Fibroblast of mammary gland (primary cell): ENCODE results near the gene BCAM.
"Not testable (repeated sequence)": the region's sequence is repeated elsewhere in the genome, so short reads cannot be mapped to it uniquely, and the experiment has no call there.

ENCODE experiments used
- DNase-seq: peaks from one replicate; pipeline ENCODE4 v3.0.0-alpha.2; 2010; ENCODE audit warnings: low read depth
- H3K4me3 ChIP-seq: 2 replicates; pipeline ENCODE4 v1.5.1; 2011; ENCODE audit warnings: low read depth, mild to moderate bottlenecking, low read length, moderate library complexity; ENCODE audit not compliant: control insufficient read depth
- CTCF ChIP-seq: conservative IDR thresholded peaks from 2 replicates; pipeline ENCODE4 v1.5.1; 2011; ENCODE audit warnings: low read depth, low read length, inconsistent platforms; ENCODE audit not compliant: control insufficient read depth, insufficient read depth

The BCAM gene

GRCh38 chr19:44770550-44771257, 38.2 kb upstream of the BCAM start:
- no peak overlapping the region for H3K4me3 ChIP-seq
- peak; percentile 74 for TF ChIP-seq CTCF
- DNase-seq = peak; percentile 94

GRCh38 chr19:44772144-44772543, 36.8 kb upstream of the BCAM start:
- H3K4me3 ChIP-seq, DNase-seq: not testable (repeated sequence)

- H3K4me3 ChIP-seq = no peak overlapping the region
- no peak for TF ChIP-seq CTCF
- DNase-seq = peak; percentile 80
Observed at GRCh38 chr19:44772959-44773358, 35.9 kb upstream of the BCAM start.

GRCh38 chr19:44775676-44776240, 33.1 kb upstream of the BCAM start:
- DNase-seq = no peak
- TF ChIP-seq CTCF = no peak

GRCh38 chr19:44776402-44777096, 32.4 kb upstream of the BCAM start:
- DNase-seq = no peak
- TF ChIP-seq CTCF = no peak
- no peak overlapping the region for H3K4me3 ChIP-seq

More at GRCh38 chr19:44775676-44776240, 33.1 kb upstream of the BCAM start:
- no peak overlapping the region for H3K4me3 ChIP-seq

GRCh38 chr19:44777715-44778347, 31.1 kb upstream of the BCAM start, which contains the start of gene CBLC:
TSS of gene CBLC (plus strand) at chr19:44777890. CDS start at chr19:44777932, 42 bp downstream.
- no peak within 1 kb of the TSS for H3K4me3 ChIP-seq
- DNase-seq = no peak
- TF ChIP-seq CTCF = no peak

- no peak for DNase-seq
- H3K4me3 ChIP-seq = no peak overlapping the region
- no peak for TF ChIP-seq CTCF
Observed at GRCh38 chr19:44779150-44779549, 29.8 kb upstream of the BCAM start.

- not testable (repeated sequence) for H3K4me3 ChIP-seq, DNase-seq
Observed at GRCh38 chr19:44781694-44782093, 27.2 kb upstream of the BCAM start.
